ENCODE results near the gene GPR171.
"Not testable (repeated sequence)": the region's sequence is repeated elsewhere in the genome, so short reads cannot be mapped to it uniquely, and the experiment has no call there.

GPR171 gene
- 115 to 195 reads per million in 2 donors for total RNA-seq

GRCh38 chr3:151203051-151203420 lies at the start of gene GPR171:
Gene GPR171 (minus strand): TSS chr3:151203216. CDS start chr3:151199386, 3,830 bp downstream.
- no peak for DNase-seq

GRCh38 chr3:151248772-151249337 lies 45.8 kb upstream of the GPR171 start:
- DNase-seq, result no peak

- DNase-seq, result not testable (repeated sequence)
These were observed 39.0 kb upstream of the GPR171 start for GRCh38 chr3:151242006-151242405.

- no peak for DNase-seq
These were observed 33.7 kb upstream of the GPR171 start for GRCh38 chr3:151236736-151237135.

- DNase-seq, result no peak
These were observed 33.3 kb upstream of the GPR171 start for GRCh38 chr3:151236316-151236715.

- DNase-seq, result no peak
These were observed 31.8 kb upstream of the GPR171 start for GRCh38 chr3:151234825-151235224.

- no peak for DNase-seq
These were observed 30.0 kb upstream of the GPR171 start for GRCh38 chr3:151232991-151233390.

GRCh38 chr3:151232403-151232802 lies 29.4 kb upstream of the GPR171 start:
- DNase-seq, result not testable (repeated sequence)

- no peak for DNase-seq
These were observed 27.6 kb upstream of the GPR171 start for GRCh38 chr3:151230646-151231045.

- no peak for DNase-seq
These were observed 25.6 kb upstream of the GPR171 start for GRCh38 chr3:151228666-151229040.

- DNase-seq, result no peak
These were observed 25.0 kb upstream of the GPR171 start for GRCh38 chr3:151227807-151228665.

GRCh38 chr3:151227266-151227806 lies 24.3 kb upstream of the GPR171 start:
- DNase-seq, result no peak

- DNase-seq, result no peak
These were observed 23.8 kb upstream of the GPR171 start for GRCh38 chr3:151226825-151227224.

GRCh38 chr3:151226088-151226563 lies 23.1 kb upstream of the GPR171 start:
- DNase-seq, result no peak

GRCh38 chr3:151225040-151225975 lies 22.3 kb upstream of the GPR171 start:
- no peak for DNase-seq

GRCh38 chr3:151224268-151224866 lies 21.4 kb upstream of the GPR171 start:
- DNase-seq, result no peak

GRCh38 chr3:151219056-151219455 lies 16.0 kb upstream of the GPR171 start:
- DNase-seq, result no peak

GRCh38 chr3:151218136-151218535 lies 15.1 kb upstream of the GPR171 start:
- DNase-seq, result no peak

GRCh38 chr3:151216641-151217607 lies 13.9 kb upstream of the GPR171 start:
- no peak for DNase-seq

- no peak for DNase-seq
These were observed 11.4 kb upstream of the GPR171 start for GRCh38 chr3:151214459-151214858.

- no peak for DNase-seq
These were observed 10.9 kb upstream of the GPR171 start for GRCh38 chr3:151213881-151214280.
